GM18873 (cell line): ENCODE results near the gene DAPP1.

Experiments
- ATAC-seq: cut with Tn5 transposase; IDR thresholded peaks from one replicate; pipeline ENCODE4 v1.9.1; 2021; ENCODE audit warnings: mild to moderate bottlenecking, moderate library complexity, moderate number of reproducible peaks; ENCODE audit not compliant: unreplicated experiment, low FRiP score

DAPP1 gene

DNA sequence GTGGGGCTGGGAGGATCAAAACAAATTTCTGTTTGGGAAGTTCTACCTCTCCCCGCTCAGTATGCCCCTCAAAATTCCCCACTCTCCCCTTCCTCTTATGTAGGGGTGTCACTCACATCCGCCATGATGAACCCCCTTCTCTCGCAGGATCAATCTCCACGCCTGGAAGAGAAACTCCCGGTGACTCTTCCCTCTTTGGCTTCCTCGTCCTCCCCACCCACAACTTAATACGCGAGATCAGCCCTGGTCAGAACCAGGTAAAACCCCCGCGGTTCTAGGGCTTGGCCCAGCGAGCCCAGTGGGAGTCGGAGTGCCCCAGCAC, 77.2 kb downstream of the DAPP1 start:
- no peak for ATAC-seq

GRCh38 chr4:99894161-99894997, 77.8 kb downstream of the DAPP1 start, which contains the start of gene LAMTOR3:
Gene LAMTOR3, minus strand, starts transcription at chr4:99894427. Its CDS starts 464 bp downstream, at chr4:99893963.
- ATAC-seq = peak; percentile 98

- ATAC-seq = no peak
These were observed 78.4 kb downstream of the DAPP1 start for GRCh38 chr4:99894998-99895397.

GRCh38 chr4:99915449-99915848, 98.8 kb downstream of the DAPP1 start:
- no peak for ATAC-seq

DNA sequence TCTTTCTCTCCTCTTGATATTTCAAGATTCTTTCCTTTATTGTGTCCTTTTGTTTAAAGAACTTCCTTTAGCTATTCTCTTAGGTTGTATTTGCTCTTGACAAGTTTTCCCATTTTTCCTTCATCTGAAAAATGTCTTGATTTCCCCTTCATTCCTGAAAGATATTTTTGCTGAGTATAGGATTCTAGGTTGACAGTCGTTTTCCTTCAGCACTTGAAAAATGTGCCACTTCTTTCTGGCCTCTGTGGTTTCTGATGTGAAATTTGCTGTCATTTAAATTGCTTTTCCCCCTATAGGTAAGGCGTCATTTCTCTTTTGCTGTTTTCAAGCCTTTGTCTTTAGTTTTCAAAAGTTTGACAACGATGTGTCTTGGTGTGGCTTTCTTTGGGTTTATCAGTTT, 100.9 kb downstream of the DAPP1 start:
- ATAC-seq = no peak

DNA sequence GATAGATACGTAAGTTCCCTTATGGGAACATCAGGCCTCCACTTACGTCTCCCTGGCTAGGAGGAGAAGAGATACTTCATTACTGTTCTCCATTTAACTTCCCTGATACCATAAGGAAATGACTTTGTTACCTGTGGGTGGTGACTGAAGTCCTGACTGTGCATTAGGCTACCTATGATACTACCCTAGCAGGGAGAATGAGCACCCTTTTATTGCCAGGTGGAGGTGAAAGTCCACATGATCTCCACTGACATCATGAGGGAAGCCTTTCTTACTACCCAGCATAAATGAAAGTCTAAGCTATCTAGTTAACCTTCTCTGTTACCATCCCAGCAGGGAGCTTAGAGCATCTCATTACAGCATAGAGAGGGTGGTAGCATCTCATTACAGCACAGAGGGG, 102.0 kb downstream of the DAPP1 start:
- no peak for ATAC-seq
